ENCODE data around the gene SUSD3. TPM values are rescaled to one million over a fixed set of nuclear protein-coding genes. Genes with fewer than 3 reads are reported as not detected.

SUSD3 gene
- total and polyA plus RNA-seq, 10 of the 15 experiments (the other 5 are each of a cell fraction or from before 2014, with no cell fraction given): 2.5 to 92.0 (median 31.1) TPM

DNA sequence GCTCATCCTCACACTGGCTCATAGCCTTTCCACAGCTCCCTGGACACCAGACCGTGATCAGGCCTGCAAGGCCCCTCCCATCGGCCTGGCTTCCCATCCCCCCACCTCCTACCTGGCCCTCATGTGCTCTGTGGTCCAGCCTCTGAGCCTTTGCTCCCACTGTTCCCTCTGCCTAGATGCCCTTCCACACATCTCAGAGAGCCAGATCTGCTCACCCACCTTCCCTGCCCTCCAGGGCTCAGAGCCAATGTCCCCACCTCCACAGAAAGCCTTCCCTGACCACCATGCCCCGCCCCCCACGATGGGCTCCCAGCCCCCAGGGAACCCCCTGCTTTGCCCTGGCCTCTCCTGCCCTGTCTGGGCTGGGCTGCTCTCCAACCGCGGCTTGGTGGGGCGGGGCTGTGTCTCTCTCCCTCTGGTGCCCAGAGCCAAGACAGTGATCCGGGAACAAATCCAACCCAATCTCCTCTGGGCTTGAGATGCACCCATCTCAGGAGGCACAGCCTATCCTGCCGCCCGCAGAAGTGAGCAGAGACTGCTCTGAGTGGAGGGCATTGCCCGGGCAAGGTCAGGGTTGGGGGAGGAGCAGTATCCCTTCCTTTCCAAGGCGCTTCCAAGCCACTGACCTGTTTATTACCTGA lies 73.9 kb downstream of the SUSD3 start:
- CTCF ChIA-PET: no interaction called here
- Histone ChIP-seq H3K79me2 (ENCODE audit: control insufficient read depth, insufficient read depth, low read length) (peaks cover 12% of the 10 kb centered on the region), H4K20me1 (ENCODE audit: control insufficient read depth, insufficient read depth) (no peaks in the 10 kb centered on the region), H3K36me3 (ENCODE audit: control insufficient read depth in 2 of 2, insufficient read depth in 2 of 2, low read length in 1 of 2) (no peaks in the 10 kb centered on the region), H3K4me1 (ENCODE audit: control insufficient read depth, insufficient read depth, low read length) (peaks cover 32% of the 10 kb centered on the region), H3K9me3 (replicated peaks; ENCODE audit: control insufficient read depth, insufficient read depth, low read length) (no peaks in the 10 kb centered on the region), H3K27ac (ENCODE audit: control insufficient read depth, insufficient read depth) (no peak overlapping the region; the same call in 1 of the 2 replicates), H3K27me3 (replicated peaks in 1 of 2; ENCODE audit: control insufficient read depth in 2 of 2, insufficient read depth in 2 of 2, low read length in 1 of 2) (no peaks in the 10 kb centered on the region; a peak in 1 of 4 replicates), H3K4me2 (ENCODE audit: control insufficient read depth, insufficient read depth) (peak overlapping the region; percentile 95), H2AFZ (ENCODE audit: control insufficient read depth, low read depth, low read length) (no peak overlapping the region), H3K4me3 (peak overlapping the region; percentile 80; the same call in 1 of the 2 replicates), H3K9ac (ENCODE audit: control insufficient read depth, insufficient read depth, low read length) (no peak overlapping the region; the same call in 1 of the 2 replicates)
- TF ChIP-seq NR2F1 (conservative IDR thresholded peaks at IDR 0.05): no peak
- TF ChIP-seq HDGF (IDR thresholded peaks at IDR 0.05): 0 out of 2 replicates have a peak, but pooled peaks have one; percentile 24
- TF ChIP-seq NFIC (IDR thresholded peaks at IDR 0.05; ENCODE audit: low read depth, low read length): no peak
- TF ChIP-seq IKZF2 (IDR thresholded peaks at IDR 0.05): no peak
- no peak for TF ChIP-seq NFYA (IDR thresholded peaks at IDR 0.05; ENCODE audit: borderline replicate concordance, low read depth, low read length)
- TF ChIP-seq, protein P1, sequence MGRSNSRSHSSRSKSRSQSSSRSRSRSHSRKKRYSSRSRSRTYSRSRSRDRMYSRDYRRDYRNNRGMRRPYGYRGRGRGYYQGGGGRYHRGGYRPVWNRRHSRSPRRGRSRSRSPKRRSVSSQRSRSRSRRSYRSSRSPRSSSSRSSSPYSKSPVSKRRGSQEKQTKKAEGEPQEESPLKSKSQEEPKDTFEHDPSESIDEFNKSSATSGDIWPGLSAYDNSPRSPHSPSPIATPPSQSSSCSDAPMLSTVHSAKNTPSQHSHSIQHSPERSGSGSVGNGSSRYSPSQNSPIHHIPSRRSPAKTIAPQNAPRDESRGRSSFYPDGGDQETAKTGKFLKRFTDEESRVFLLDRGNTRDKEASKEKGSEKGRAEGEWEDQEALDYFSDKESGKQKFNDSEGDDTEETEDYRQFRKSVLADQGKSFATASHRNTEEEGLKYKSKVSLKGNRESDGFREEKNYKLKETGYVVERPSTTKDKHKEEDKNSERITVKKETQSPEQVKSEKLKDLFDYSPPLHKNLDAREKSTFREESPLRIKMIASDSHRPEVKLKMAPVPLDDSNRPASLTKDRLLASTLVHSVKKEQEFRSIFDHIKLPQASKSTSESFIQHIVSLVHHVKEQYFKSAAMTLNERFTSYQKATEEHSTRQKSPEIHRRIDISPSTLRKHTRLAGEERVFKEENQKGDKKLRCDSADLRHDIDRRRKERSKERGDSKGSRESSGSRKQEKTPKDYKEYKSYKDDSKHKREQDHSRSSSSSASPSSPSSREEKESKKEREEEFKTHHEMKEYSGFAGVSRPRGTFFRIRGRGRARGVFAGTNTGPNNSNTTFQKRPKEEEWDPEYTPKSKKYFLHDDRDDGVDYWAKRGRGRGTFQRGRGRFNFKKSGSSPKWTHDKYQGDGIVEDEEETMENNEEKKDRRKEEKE (IDR thresholded peaks at IDR 0.05): no peak
- TF ChIP-seq HCFC1 (IDR thresholded peaks at IDR 0.05; ENCODE audit: low read length): no peak
- no peak for TF ChIP-seq RELA (IDR thresholded peaks at IDR 0.05; ENCODE audit: borderline replicate concordance, partially characterized antibody)
- no TSS peak for BruUV-seq (replicated peaks)
- SMC1A ChIA-PET (ENCODE audit: uncharacterized antibody, unreplicated experiment): interaction anchor here (2.5 kb wide), 1 partner anchor 24 kb away, joined by 6 read pairs; no protein-coding TSS in a partner anchor
- POLR2A ChIA-PET: no interaction called here
- FAIRE-seq (no peak), DNase-seq (ENCODE audit: low read depth, low spot score) (no peak), ATAC-seq (no peak)
- in situ Hi-C loops (cut with MboI): no loop called here
- WGBS (ENCODE audit: insufficient coverage, insufficient replicate concordance, low lambda C conversion rate, missing lambda C conversion rate): 20% methylated on average over 10 of the region's 12 CpGs
- intact Hi-C loops (cut with micrococcal nuclease; ENCODE audit: unreplicated experiment): no loop called here
- RAD21 ChIA-PET (ENCODE audit: unreplicated experiment): no interaction called here
